Stimulated activated CD4-positive, alpha-beta T cell treated with anti-CD3 and anti-CD28 coated beads, TNF-alpha, amount 100 ng/mL, for 48 hours (primary cell): ENCODE measurements around the gene MAST3.
A peak's percentile ranks its signal among the peaks of the same experiment; 100 is the strongest.

Source experiments
- DNase-seq, 3 donors: peaks; one replicate each; pipeline ENCODE4 v3.0.0-alpha.2; 2020; ENCODE audit warnings: low read depth in 3 of 3

The MAST3 gene

DNA sequence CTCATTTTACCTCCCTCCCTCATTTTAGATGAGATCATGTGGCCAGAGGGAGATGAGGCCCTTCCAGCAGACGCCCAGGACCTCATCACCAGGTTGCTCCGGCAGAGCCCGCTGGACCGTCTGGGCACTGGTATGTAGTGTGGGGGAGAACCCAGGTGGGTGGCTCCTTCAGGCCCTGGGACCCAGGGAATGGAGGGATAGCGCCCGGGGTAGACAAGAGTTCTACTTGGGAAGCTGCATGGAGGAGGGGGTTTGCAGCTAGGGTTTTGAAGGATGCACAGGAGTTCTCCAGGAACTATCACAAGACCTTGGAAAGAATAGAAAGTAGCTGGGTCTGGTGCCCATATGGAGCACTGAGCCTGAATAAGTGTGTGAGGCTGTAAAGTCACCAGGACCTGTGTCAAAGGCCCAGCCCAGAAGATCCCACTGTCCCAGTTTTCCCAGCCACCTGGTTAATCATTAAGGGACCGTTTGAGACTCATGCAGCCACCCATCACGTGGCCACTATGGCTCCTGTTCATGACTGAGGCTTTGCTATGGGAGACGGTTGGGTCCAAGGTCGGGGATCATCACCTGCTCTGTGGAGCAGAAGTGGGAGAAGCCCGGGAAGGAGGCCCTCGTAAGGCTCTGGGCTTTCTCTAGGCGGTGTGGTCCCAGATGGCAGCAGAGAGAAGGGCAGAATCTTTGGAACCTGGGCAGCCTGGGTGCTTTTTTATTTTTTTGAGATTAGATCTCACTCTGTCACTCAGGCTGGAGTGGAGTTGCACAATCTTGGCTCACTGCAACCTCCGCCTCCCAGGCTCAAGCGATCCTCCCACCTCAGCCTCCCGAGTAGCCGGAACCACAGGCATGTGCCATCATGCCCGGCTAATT is 38.4 kb downstream of the MAST3 start:
- DNase-seq: no peak

DNA sequence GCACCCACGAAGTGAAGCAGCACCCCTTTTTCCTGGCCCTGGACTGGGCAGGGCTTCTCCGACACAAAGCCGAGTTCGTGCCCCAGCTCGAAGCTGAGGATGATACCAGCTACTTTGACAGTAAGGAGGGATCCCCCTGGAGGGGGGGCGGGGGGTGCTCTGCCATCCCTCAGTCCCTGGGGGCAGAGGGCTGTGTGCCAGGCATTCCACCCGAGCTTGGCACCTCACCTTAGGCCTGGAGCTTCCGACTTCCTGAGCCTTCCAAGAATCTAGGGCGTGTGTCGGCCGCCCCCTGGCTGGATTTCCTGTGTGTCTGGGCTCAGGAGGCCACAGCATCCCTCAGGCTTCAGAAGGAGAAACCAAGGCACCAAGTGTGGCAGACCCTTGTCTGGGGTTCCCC is 39.7 kb downstream of the MAST3 start:
- DNase-seq: no peak

DNA sequence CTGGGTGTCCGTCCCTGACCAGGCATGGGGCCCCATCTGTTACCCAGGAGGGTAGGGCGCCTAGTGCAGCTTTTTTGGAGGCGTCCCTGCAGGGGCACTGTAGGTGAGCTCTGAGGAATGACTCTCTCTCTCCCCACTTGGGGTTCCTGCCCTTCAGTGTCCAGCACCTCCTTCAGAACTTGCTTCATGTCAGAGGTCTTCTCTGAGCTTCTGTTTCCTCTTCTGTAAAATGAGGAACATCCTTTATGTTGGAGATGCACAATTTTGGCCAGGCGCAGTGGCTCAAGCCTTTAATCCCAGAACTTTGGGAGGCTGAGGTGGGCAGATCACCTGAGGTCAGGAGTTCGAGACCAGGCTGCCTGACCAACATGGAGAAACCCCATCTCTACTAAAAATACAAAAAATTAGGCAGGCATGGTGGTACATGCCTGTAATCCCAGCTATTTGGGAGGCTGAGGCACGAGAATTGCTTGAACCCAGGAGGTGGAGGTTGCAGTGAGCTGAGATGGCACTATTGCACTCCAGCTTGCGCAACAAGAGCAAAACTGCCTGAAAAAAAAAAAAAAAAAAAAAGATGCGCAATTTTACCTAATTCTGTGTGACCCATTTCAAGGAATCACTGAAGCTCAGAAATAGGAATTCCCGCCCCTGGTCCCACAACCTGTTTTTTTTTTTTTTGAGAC is 40.2 kb downstream of the MAST3 start:
- no peak for DNase-seq

DNA sequence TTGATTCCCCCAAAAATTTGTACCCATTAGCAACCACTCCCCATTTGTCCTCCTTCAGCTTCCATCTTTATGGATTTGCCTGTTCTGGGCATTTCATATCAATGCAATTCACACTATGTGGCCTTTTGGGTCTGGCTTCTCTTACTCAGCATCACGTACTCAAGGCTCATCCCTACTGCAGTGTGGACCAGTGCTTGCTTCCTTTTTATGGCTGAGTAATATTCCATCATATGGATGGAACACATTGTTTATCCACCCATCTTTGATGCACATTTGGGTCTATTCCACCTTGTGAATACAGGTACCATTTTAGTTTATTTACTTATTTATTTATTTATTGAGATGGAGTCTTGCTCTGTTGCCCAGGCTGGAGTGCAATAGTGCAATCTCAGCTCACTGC is 42.9 kb downstream of the MAST3 start:
- DNase-seq: no peak

GRCh38 chr19:18141031-18141430 is 43.5 kb downstream of the MAST3 start:
- DNase-seq: no peak

GRCh38 chr19:18143902-18144301 is 46.3 kb downstream of the MAST3 start:
- DNase-seq: no peak

- DNase-seq: no peak
Measured at GRCh38 chr19:18144361-18144760, 46.8 kb downstream of the MAST3 start.

DNA sequence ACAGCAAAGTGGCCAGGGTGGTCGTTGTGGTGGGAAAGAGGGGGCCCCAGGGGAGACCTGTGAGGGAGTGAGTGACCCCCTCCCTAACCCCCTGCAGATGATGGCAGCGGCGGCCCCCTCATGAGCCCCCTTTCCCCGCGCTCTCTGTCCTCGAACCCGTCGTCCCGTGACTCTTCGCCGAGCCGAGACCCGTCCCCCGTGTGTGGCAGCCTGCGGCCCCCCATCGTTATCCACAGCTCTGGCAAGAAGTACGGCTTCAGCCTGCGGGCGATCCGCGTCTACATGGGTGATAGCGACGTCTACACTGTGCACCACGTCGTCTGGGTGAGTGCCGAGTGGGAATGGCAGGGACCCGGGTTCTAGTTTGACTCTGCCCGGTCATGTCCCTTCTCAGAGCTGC is 47.3 kb downstream of the MAST3 start:
- DNase-seq: no peak

- DNase-seq: no peak
Measured at GRCh38 chr19:18145391-18145999, 47.9 kb downstream of the MAST3 start.

DNA sequence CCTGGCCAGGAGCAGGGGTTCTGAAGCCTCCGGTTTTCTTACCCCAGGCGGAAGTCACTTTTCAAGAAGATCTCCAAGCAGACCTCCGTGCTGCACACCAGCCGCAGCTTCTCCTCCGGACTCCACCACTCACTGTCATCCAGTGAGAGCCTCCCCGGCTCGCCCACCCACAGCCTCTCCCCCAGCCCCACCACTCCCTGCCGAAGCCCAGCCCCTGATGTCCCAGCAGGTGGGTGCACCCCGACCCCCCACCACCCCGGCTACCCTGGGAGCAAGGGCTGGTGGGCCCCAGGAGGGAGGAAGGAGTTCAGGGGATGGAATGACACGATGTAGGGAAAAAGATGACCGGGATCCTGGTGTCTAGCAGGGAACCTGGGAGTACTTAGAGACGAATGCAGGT is 49.8 kb downstream of the MAST3 start:
- DNase-seq: no peak

- no peak for DNase-seq
Measured at GRCh38 chr19:18149596-18149975, 52.0 kb downstream of the MAST3 start.

DNA sequence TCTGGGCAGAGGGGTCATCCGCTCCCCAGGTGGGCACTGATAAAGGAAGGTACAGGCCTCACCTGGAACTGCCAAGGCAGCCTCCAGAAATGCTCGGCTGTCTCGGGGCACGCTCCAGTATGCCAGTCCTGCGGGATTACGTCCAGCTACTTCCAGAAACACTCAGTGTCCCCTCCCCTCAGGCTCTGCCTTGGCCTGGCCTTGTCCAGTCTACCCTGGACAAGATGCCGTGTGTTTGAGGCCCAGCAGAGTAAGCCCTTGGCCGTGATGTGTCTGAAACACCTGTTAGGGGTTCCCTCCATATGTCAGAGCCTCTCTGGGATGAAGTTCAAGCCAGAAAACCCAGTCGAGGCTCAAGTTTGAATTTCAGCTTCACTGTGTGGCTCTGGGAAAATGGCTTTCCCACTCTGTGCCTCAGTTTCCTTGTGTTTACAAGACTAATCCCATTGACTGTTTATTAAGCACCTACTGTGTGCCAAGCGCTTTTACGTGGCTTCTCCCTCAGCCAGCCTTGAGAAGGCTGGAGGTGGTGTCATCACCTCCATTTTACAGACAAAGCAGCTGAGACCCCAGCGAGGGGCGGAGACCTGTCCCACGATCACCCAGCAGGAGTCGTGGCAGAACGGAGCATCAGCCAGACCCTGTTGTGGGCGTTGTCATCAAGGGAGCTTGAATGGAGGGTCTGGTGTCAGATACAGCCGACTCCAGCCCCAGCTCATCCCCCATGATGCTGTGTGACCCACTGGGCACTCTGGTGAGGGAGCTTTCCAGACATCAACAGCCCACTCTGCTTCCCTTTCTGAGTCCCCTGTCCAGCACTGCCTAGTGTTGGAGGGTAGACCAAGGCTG is 53.4 kb downstream of the MAST3 start:
- no peak for DNase-seq

DNA sequence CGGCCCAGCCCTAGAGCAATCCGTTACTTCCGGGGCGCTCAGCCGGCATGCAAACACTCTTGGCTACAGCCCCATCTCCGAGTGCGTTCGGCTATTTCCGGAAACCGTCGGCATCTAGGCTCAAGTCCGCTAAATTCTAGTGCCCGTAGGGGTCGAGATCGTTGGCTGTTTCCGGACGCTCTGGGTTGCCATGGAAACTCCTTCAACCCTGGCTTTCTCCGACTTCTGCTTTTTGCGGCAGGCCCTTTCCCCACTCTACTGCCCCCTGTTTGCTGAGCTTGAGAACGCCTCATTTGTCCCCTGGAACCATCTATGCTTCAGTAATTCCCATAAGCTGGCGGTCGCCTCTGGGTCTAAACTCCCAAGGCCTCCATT is 54.9 kb downstream of the MAST3 start:
- DNase-seq: peak; percentile 96 to 98 (median 97)

- DNase-seq: peak; percentile 100
Measured at GRCh38 chr19:18152817-18153555, 55.4 kb downstream of the MAST3 start, which contains the start of gene PIK3R2. Gene PIK3R2 (plus strand): TSS chr19:18153163. CDS start chr19:18155880, 2,717 bp downstream.

DNA sequence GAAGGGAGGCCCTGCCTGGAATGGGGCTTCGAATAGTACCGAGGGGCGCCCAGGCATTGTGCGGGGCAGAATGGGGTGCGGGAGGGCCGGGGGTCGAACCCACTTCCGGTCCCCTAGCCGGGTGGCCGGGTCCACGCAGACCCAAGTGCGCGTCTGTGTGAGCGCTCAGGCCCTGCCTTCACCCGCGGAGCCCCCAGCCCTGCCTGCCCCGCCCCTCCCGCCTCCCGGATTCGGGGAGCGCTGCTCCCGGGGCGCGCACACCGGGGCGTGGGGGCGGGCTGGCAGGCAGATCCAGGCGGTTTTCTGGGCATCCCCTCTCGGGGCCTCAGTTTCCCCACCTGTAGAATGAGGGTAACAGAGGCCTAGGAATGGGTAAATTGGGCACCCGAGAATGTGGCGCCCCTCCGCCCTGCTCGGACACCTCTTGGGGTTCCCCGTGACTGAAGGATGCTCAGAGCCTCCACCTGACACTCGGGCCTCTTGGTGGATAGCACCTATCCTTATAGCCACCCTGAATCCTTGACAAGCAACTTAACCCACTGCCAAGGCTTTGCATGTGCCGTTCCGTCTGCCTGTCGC is 56.1 kb downstream of the MAST3 start:
- DNase-seq: peak in 1 of 3 donors; percentile 31

DNA sequence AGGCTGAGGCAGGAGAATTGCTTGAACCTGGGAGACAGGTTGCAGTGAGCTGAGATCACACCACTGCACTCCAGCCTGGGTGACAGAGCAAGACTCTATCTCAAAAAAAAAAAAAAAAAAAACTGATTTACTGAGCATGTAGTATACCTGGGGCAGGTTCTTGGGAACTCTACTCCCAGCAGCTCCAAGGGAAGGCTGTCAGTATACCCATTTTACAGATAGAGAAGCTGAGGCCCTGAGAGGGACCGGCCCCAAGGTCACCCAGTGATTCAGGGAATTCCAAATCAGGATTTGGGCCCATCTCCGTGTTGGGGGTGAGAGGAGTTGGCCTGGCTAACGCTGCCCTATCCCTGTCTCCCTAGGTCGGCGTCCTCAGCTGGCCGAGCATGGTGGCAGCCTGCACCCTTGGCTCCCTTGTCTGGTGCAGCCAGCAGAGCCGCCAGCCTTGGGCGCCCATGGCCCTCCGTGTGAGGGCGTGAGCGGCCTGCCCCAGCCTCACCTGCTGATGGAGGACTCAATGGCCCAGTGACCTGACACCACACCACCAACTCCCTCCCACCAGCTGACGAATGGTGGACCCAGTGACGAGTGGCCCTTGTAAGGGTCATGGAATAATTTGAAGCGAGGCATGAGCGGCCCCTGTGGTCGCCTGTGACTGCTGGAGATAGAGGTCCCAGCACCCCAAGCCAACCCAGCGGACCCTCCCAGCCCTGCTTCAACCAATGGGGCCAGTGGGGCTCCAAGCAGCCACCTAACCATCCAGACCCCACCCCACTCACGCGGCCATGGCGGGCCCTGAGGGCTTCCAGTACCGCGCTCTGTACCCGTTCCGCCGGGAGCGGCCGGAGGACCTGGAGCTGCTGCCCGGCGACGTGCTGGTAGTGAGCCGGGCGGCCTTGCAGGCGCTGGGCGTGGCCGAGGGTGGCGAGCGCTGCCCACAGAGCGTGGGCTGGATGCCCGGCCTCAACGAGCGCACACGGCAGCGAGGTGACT is 57.8 kb downstream of the MAST3 start:
- no peak for DNase-seq

DNA sequence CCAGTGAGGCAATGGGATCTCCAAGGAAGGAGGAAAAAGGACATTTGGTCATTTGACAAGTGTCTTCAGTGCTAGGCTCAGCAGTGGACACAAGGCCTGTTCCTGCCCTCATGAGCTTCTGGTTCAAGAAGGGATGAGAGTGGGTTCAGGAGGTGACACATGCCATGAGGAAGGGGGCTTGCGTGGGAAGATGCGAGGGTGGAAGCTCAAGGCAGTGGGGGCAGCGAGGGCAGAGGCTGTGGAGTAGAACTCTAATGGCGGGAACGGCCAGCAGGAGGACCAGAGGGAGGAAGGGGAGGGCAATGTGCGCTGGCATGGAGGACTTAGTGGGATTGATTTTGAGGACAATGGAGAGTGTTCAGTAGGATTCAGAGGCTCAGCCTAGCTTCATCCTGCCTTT is 58.7 kb downstream of the MAST3 start:
- no peak for DNase-seq

DNA sequence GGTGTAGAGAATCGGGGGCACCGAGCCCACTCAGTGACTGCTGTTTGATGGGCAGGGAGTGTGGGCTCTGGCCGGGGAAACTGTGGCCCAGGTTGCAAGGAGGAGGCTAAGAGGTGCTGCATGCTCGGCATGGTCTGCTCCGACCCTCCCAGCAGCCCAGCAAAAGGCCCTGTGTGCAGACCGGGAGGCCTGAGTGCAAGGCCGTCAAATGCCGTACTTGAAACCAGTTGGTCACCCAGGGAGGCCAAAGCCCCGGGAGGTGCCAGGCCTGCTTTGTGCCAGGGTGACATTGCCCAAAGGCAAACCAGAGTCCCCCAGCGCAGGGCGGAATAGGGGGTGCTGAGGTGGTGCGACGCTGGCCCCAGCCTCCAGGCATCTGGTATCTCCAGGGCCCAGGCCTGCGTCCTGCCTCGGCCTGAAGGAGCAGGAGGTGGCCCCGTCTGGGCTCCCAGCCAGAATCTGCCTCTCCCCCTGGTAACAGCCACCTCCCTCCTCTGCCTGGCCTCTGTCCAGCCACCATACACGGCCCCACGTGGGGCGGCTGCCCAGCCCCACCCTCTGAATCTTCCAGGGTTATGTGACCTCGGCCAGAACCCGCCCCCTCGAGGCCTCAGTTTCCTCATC is 59.4 kb downstream of the MAST3 start:
- DNase-seq: no peak

DNA sequence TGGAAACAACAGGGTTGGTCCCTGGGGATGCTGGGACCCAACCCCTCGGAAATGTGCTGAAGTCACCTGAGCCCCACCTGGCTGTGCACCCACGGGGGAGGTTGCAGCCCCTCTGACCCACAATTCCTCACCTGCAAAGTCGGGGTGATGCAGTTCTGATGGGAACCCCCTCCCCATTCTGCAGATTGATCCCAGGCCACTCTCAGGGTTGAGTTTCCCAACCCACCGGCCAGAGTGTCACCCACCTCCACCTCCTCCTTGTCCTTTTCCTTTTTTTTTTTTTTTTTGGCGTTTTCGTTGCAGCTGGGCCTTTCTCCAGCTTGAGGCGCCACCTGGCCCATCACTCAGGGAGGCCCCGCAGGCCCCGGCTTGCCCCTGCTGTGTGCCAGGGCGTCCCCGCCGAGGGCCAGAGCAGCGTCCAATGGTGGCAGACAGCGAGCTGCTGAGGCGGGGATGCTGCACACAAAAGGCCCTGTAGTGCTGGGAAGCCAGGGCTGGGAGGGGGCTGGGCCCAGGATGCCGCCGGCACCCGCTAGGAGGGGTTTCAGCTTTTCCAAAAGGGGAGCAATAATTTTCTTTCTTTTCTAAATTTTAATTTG is 60.0 kb downstream of the MAST3 start:
- DNase-seq: no peak
